GM18502 (cell line): ENCODE results near the gene AEN.

Experiments used
- ATAC-seq: cut with Tn5 transposase; IDR thresholded peaks from one replicate; pipeline ENCODE4 v1.9.1; 2021; ENCODE audit warnings: mild to moderate bottlenecking; ENCODE audit not compliant: unreplicated experiment, poor library complexity

The AEN gene

GRCh38 chr15:88661041-88661700, 40.0 kb downstream of the AEN start:
- no peak for ATAC-seq

- ATAC-seq, result no peak
Measured at GRCh38 chr15:88661761-88662556, 40.8 kb downstream of the AEN start.

- no peak for ATAC-seq
Measured at GRCh38 chr15:88663141-88663621, 42.0 kb downstream of the AEN start.

GRCh38 chr15:88664151-88664778, 43.1 kb downstream of the AEN start:
- no peak for ATAC-seq

GRCh38 chr15:88674661-88675060, 53.5 kb downstream of the AEN start:
- no peak for ATAC-seq

- ATAC-seq, result no peak
Measured at GRCh38 chr15:88678755-88679154, 57.6 kb downstream of the AEN start.

- ATAC-seq, result no peak
Measured at GRCh38 chr15:88680241-88681001, 59.3 kb downstream of the AEN start.

GRCh38 chr15:88681610-88682221, 60.6 kb downstream of the AEN start:
- no peak for ATAC-seq
